Hepatocyte (in vitro differentiated cells): ENCODE results near the gene DNM3.

Source experiments
- EZH2phosphoT487 ChIP-seq: fragments of 200-600 bp; sonication (generic); IDR thresholded peaks from one replicate; pipeline ENCODE4 v1.6.1; 2018; ENCODE audit warnings: antibody characterized with exemption, mild to moderate bottlenecking, low read depth, moderate library complexity; ENCODE audit not compliant: unreplicated experiment, severe bottlenecking
- TF ChIP-seq, protein P1 (sequence below): fragments of 200-600 bp; sonication (generic); IDR thresholded peaks from 2 replicates; pipeline ENCODE4 v1.5.1; 2016; ENCODE audit warnings: antibody characterized with exemption, mild to moderate bottlenecking; ENCODE audit not compliant: poor library complexity

DNA sequence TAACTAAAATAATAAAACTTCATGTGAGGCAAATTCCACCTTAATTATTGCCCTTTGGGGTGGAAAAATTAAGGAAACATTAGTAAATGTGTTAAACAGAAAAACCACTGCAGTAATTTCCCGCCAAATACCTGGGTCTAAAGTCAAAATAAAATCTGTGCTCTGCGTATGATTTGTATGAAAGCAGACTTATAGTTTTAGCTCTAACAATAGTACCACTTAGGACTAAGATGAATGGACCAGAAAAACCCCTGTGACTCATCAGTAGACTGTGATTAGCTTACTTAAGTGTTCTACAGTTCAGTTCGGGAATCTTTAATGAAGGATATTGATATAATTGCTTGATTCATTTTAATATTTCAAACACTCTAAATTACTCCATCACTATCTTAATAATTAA is 555.9 kb downstream of the DNM3 start:
- TF ChIP-seq, protein P1, sequence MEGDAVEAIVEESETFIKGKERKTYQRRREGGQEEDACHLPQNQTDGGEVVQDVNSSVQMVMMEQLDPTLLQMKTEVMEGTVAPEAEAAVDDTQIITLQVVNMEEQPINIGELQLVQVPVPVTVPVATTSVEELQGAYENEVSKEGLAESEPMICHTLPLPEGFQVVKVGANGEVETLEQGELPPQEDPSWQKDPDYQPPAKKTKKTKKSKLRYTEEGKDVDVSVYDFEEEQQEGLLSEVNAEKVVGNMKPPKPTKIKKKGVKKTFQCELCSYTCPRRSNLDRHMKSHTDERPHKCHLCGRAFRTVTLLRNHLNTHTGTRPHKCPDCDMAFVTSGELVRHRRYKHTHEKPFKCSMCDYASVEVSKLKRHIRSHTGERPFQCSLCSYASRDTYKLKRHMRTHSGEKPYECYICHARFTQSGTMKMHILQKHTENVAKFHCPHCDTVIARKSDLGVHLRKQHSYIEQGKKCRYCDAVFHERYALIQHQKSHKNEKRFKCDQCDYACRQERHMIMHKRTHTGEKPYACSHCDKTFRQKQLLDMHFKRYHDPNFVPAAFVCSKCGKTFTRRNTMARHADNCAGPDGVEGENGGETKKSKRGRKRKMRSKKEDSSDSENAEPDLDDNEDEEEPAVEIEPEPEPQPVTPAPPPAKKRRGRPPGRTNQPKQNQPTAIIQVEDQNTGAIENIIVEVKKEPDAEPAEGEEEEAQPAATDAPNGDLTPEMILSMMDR: no peak
- no peak for TF ChIP-seq EZH2phosphoT487
